ENCODE data around the gene CCDC117.

CCDC117 gene

GRCh38 chr22:28788601-28789000, 16.1 kb downstream of the CCDC117 start:
- in situ Hi-C loops (cut with HindIII; ENCODE audit: low sequenced_read_pairs) = no loop called here
- TF ChIP-seq CTCF (IDR thresholded peaks at IDR 0.05; ENCODE audit: low read depth, low read length) = no peak
- H3K4me3 ChIP-seq (ENCODE audit: low read depth, low read length) = no peak overlapping the region
- no peak for DNase-seq (ENCODE audit: low read depth, low spot score)

GRCh38 chr22:28791124-28791523, 18.6 kb downstream of the CCDC117 start:
- no peak for DNase-seq (ENCODE audit: low read depth, low spot score)
- H3K4me3 ChIP-seq (ENCODE audit: low read depth, low read length) = no peak overlapping the region
- in situ Hi-C loops (cut with HindIII; ENCODE audit: low sequenced_read_pairs) = no loop called here
- no peak for TF ChIP-seq CTCF (IDR thresholded peaks at IDR 0.05; ENCODE audit: low read depth, low read length)

- no peak for DNase-seq (ENCODE audit: low read depth, low spot score)
- H3K4me3 ChIP-seq (ENCODE audit: low read depth, low read length) = no peak overlapping the region
- TF ChIP-seq CTCF (IDR thresholded peaks at IDR 0.05; ENCODE audit: low read depth, low read length) = no peak
- in situ Hi-C loops (cut with HindIII; ENCODE audit: low sequenced_read_pairs) = no loop called here
Measured at GRCh38 chr22:28791841-28792490, 19.5 kb downstream of the CCDC117 start.

DNA sequence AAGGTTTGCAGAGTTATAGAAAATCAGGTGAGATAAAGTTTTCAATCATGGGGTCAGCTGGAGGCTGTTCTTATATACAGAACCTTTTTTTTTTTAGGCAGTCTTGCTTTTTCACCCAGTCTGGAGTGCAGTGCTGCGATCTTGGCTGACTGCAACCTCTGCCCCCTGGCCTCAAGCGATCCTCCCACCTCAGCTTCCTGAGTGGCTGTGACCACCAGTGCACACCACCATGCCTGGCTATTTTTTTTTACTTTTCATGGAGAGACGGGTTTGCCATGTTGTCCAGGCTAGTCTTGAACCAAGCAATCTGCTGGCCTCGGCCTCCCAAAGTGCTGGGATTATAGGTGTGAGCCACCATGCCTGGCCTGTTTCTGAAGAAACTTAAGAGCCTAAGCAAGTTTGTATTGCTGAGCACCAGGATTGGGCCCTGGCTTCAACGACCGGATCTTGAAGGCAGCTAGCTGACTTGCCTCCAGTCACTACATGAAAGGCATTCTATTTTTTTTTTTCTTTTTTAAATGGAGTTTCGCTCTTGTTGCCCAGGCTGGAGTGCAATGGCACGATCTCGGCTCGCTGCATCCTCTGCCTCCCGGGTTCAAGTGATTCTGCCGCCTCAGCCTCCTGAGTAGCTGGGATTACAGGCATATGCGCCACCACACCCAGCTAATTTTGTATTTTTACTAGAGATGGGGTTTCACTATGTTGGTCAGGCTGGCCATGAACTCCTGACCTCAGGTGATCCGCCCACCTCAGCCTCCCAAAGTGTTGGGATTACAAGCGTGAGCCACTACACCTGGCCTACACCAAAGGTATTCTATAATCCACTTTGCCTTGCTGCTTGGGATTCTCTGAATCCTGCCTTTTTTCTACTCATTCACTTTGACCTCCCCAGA, 20.2 kb downstream of the CCDC117 start:
- H3K4me3 ChIP-seq (ENCODE audit: low read depth, low read length) = no peak overlapping the region
- no peak for DNase-seq (ENCODE audit: low read depth, low spot score)
- no peak for TF ChIP-seq CTCF (IDR thresholded peaks at IDR 0.05; ENCODE audit: low read depth, low read length)
- in situ Hi-C loops (cut with HindIII; ENCODE audit: low sequenced_read_pairs) = no loop called here

GRCh38 chr22:28793976-28794584, 21.6 kb downstream of the CCDC117 start:
- in situ Hi-C loops (cut with HindIII; ENCODE audit: low sequenced_read_pairs) = no loop called here
- DNase-seq (ENCODE audit: low read depth, low spot score) = no peak
- no peak for TF ChIP-seq CTCF (IDR thresholded peaks at IDR 0.05; ENCODE audit: low read depth, low read length)
- H3K4me3 ChIP-seq (ENCODE audit: low read depth, low read length) = no peak overlapping the region

DNA sequence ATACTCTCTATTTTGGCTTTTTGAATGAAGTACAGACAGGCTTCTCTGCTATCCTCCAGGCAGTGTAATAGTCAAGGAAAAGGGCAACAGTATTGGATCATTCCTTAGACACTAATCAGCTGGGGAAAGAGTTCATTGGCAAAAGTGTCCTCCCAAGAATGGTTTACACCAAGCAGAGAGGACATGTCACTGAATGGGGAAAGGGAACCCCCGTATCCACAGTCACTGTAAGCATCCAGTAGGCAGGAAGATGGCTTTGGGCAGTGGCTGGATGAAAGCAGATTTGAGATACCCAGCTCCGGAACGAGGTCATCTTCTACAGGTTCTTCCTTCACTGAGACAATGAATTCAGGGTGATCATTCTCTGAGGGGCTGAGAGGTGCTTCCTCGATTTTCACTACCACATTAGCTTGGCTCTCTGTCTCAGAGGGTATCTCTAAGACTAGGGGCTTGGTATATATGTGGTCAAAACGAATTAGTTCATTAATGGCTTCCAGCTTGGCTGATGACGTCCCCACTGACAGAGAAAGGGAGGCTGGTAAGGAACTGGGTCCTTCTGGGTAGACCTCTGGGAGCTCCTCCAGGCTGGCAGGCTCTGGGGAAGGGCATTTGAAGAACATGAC, 22.7 kb downstream of the CCDC117 start:
- TF ChIP-seq CTCF (IDR thresholded peaks at IDR 0.05; ENCODE audit: low read depth, low read length) = no peak
- DNase-seq (ENCODE audit: low read depth, low spot score) = no peak
- H3K4me3 ChIP-seq (ENCODE audit: low read depth, low read length) = no peak overlapping the region
- in situ Hi-C loops (cut with HindIII; ENCODE audit: low sequenced_read_pairs) = no loop called here
